ENCODE data around the gene OVCH1.

The OVCH1 gene

DNA sequence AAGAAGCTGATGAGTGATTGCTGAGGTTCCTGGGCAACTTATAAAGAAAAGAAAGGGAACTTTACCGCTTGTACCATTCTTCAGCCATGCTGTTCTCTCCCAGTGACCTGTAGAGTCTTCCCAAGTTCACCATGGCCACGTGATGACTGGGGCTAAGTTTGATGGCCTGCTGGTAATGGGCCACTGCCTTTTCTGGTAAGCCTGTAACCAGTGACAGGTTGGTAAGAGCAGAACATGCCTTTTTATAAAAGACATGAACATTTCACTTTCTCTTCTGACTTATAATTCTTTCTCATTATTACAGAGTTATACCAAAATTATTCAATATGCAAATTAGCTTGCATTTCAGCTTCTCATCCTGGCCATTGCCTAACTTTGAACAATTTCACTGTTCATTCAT is 20.9 kb upstream of the OVCH1 start:
- TF ChIP-seq, protein P1, sequence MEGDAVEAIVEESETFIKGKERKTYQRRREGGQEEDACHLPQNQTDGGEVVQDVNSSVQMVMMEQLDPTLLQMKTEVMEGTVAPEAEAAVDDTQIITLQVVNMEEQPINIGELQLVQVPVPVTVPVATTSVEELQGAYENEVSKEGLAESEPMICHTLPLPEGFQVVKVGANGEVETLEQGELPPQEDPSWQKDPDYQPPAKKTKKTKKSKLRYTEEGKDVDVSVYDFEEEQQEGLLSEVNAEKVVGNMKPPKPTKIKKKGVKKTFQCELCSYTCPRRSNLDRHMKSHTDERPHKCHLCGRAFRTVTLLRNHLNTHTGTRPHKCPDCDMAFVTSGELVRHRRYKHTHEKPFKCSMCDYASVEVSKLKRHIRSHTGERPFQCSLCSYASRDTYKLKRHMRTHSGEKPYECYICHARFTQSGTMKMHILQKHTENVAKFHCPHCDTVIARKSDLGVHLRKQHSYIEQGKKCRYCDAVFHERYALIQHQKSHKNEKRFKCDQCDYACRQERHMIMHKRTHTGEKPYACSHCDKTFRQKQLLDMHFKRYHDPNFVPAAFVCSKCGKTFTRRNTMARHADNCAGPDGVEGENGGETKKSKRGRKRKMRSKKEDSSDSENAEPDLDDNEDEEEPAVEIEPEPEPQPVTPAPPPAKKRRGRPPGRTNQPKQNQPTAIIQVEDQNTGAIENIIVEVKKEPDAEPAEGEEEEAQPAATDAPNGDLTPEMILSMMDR (IDR thresholded peaks at IDR 0.05) = no peak

DNA sequence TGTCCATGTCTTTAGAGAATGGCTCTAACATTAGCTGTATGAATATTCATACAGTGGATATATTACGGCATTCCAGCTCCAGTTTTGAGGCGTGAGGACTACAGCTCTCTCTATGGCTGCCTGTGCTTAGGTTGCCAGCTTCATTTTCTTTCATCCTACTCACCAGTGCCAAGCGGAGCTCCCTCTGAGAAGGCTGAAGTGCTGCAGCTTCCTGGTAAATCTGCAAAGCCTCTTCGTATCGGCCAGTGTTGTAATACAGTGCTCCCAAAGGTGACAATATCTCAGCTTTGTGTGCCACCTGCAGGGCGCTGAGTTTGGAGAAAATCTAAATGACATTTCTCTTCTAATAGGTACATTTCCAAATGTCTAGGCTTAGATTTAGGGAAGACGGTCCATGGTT is 19.8 kb upstream of the OVCH1 start:
- TF ChIP-seq, protein P1 (IDR thresholded peaks at IDR 0.05) = peak; percentile 29; the same call in 1 of the 2 replicates

DNA sequence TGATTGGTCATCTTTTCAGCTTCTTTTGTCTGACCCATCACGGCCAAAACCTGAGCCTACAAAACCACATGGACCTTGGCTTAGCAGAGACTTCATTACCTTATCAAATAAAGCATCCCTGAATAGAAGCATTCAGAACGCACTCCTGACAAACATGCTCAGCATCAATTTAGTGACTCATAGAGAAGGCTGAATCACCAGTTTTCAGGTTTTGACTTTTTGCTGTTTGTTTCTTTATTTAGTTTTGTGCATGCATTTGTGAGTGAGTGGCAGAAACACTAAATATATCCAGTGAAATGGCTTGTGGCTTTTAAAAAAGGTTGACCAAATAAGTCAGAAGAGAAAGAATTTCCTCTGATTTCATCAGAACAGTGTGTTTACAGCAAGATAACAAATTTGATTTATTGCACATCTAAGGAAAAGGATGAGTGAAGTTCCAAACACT is 19.0 kb upstream of the OVCH1 start:
- TF ChIP-seq, protein P1 (IDR thresholded peaks at IDR 0.05) = no peak

DNA sequence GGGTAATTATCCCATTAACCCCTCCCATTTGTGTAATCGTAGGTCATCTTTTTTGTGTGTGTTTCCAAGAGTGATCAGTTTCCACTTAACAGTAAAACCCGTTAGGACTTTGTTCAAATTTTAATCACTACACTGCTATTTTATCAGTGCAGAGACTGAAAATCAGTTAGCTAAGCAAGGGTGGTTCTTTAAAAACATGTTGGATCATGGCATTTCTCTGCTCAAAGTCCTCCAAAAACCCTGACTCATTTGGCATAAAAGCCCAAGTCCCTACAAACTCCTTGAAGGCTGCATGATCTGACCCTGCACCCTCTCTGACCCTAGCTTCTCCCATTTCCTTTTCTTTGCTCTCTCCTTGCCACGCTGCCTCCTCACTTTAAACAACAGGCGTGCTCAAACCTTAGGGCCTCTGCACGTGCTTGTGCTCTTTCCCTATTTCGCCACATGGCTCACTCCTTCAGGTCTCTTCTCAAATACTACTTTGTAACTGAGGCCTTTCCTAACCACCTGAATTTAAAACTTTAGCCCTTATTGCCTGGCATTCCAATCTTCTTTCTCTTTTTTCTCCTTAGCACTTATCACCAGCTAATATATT is 13.2 kb upstream of the OVCH1 start:
- TF ChIP-seq, protein P1 (IDR thresholded peaks at IDR 0.05) = no peak

DNA sequence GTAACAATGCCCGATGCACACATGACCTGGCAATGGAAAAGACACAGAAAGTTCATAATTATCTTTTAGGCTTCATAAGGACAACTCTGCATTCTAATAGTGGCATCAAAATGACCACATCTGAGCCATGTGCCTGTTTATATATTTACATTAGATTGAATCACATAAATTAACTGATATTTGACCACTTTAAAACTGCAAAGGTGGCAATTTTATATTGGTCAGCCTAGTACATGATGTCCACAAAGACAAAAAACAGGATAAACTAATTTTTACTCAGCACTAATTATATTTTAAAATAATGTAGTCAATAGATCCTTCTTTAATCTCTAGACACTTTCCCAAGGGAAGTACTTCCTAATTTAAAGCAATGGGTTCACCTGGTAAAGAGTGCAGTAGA is 12.0 kb upstream of the OVCH1 start:
- TF ChIP-seq, protein P1 (IDR thresholded peaks at IDR 0.05) = no peak

GRCh38 chr12:29508949-29509348 is 11.5 kb upstream of the OVCH1 start:
- TF ChIP-seq, protein P1 (IDR thresholded peaks at IDR 0.05) = no peak

DNA sequence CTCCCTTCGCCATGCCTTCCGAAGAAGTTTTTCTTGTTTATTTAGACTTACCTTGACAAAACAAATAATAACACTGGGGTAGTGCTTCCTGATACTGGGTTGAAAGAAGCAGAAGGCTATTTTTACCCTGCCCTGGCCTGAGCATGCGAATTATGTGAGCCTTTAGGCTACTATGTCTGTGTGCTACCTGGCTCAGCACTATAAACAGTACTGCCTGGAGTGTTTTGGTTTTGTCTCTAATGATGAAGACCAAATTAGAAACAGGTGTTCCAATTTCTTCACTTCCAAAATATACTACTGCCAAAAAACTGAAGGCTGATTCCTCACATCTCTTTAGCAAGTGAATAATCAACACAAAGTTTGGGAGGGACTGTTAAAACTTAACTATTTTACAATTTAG is 7.6 kb upstream of the OVCH1 start:
- TF ChIP-seq, protein P1 (IDR thresholded peaks at IDR 0.05) = no peak

DNA sequence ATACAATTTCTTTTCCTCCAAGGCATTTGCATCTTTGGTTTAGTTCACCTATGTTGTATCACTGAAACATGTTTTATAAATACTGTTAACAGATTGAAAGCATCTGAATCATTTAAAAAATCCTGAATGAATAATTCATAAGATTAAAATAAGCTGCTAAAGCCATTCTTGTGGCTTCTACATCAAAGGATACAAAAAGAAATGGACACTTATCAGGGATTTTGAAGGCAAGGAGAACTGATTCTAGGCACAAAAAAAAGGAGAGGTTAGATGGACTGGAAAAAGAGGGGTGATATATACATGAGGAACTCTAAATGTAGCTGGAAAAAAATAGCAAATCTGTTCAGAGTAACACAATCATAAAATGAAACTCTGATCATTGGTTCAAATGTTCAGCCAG is 5.8 kb upstream of the OVCH1 start:
- TF ChIP-seq, protein P1 (IDR thresholded peaks at IDR 0.05) = no peak
